GM13977 (cell line): Measurements from ENCODE around the gene IL19.
A peak's percentile ranks its signal among the peaks of the same experiment; 100 is the strongest.

Experiments used
- DNase-seq: peaks from one replicate; pipeline ENCODE4 v3.0.0; 2012; ENCODE audit warnings: low spot score
- in situ Hi-C: fragments of 300-500 bp; cut with MboI; formaldehyde crosslinking; loops from one replicate; pipeline ENCODE4 v1.12.0; 2022; ENCODE audit warnings: low sequenced_read_pairs, low pct_unique_long_range_greater_than_20kb, mixed read lengths, inconsistent platforms; ENCODE audit not compliant: unreplicated experiment
- TF ChIP-seq, protein P1 (sequence below): IDR thresholded peaks from 2 replicates; pipeline ENCODE4 v1.5.1; 2012; ENCODE audit warnings: mild to moderate bottlenecking, control low read depth; ENCODE audit not compliant: insufficient read depth; ENCODE audit errors: extremely low read depth, missing control alignments

The IL19 gene

DNA sequence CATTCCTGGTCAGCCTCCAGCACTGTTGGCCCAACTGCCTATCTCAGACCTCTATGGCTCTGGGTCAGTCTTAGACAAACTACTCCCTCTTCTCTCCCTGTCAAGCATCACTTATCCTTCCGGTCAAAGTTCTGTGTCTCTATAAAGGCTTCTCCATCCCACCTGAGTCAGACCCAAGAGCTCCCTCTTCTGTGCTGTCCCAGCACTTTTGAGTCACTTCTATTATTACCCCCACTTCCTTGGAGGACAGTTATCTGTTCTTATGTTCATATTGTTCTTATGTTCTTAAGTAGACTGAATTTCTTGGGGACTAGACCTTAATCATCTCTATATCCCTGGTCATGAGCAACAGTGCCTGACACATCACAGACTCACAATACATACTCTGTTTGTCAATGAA is 30.9 kb downstream of the IL19 start:
- DNase-seq, result no peak
- TF ChIP-seq, protein P1, sequence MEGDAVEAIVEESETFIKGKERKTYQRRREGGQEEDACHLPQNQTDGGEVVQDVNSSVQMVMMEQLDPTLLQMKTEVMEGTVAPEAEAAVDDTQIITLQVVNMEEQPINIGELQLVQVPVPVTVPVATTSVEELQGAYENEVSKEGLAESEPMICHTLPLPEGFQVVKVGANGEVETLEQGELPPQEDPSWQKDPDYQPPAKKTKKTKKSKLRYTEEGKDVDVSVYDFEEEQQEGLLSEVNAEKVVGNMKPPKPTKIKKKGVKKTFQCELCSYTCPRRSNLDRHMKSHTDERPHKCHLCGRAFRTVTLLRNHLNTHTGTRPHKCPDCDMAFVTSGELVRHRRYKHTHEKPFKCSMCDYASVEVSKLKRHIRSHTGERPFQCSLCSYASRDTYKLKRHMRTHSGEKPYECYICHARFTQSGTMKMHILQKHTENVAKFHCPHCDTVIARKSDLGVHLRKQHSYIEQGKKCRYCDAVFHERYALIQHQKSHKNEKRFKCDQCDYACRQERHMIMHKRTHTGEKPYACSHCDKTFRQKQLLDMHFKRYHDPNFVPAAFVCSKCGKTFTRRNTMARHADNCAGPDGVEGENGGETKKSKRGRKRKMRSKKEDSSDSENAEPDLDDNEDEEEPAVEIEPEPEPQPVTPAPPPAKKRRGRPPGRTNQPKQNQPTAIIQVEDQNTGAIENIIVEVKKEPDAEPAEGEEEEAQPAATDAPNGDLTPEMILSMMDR, result peak; percentile 36
- in situ Hi-C loops, result no loop called here

DNA sequence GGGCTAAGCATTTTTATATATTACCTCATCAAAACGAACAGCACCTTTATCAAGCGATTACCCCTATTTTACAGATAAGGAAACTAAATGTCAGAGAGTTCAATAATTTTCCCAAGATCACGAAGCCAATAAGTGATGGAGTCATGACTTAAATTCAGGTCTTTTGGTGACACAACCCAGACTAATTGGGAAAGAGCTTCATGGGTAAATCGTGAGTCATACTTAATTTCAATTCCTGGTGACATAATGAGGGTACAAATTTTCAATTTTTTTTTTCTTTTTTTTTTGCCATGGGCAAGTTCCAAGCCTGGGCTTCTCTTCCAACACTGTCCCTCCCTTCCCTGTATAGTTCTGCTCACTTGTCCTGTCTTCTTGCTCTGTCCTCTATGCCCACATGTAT is 31.8 kb downstream of the IL19 start:
- in situ Hi-C loops, result no loop called here
- no peak for DNase-seq
- TF ChIP-seq, protein P1, result no peak

GRCh38 chr1:206803221-206803730 is 32.7 kb downstream of the IL19 start:
- peak; percentile 67 for DNase-seq
- in situ Hi-C loops, result no loop called here
- TF ChIP-seq, protein P1, result no peak

GRCh38 chr1:206804156-206804737 is 33.7 kb downstream of the IL19 start:
- in situ Hi-C loops, result no loop called here
- TF ChIP-seq, protein P1, result no peak
- no peak for DNase-seq

GRCh38 chr1:206805357-206805756 is 34.8 kb downstream of the IL19 start:
- no peak for DNase-seq
- in situ Hi-C loops, result loop anchor here (5.0 kb wide), 2 partner anchors 68 to 107 kb away; no protein-coding TSS in a partner anchor
- TF ChIP-seq, protein P1, result no peak

DNA sequence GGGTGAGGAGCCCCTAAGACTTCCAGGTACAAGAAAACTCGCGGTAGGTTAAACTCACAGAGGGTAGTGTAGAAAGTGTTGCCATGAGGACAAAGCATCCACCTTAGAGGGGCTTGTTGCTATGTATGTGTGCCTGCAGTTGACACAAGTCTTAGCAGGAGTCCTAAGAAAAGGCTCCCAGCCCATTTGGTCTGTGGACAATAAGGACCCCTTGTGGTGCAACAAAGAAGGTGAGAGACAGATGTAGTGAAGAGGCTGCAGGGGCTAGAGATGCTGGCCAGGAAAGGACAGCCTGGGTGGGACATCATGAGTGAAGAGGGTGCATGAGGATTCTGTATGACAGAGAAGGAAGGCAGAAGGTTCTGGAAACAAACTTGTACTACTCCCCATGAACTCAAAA is 38.0 kb downstream of the IL19 start:
- TF ChIP-seq, protein P1, result peak; percentile 68
- in situ Hi-C loops, result loop anchor here (5.0 kb wide), 2 partner anchors 71 to 104 kb away; no protein-coding TSS in a partner anchor
- DNase-seq, result no peak
